Measurements from ENCODE around the gene MAP3K4.

The MAP3K4 gene

GRCh38 chr6:161074496-161075121, 83.0 kb downstream of the MAP3K4 start:
- no peak overlapping the region for H3K4me3 ChIP-seq (ENCODE audit: low read depth, low read length)
- H3K36me3 ChIP-seq (replicated peaks) = peaks cover 3% of the 10 kb centered on the region
- H3K27me3 ChIP-seq (replicated peaks) = no peaks in the 10 kb centered on the region
- TF ChIP-seq CTCF (IDR thresholded peaks at IDR 0.05; ENCODE audit: low read depth, low read length, missing control alignments) = no peak
- H3K27ac ChIP-seq = no peak overlapping the region
- no peak for DNase-seq
- in situ Hi-C loops (cut with HindIII; ENCODE audit: low pct_ligation_motif_present, low sequenced_read_pairs) = no loop called here

GRCh38 chr6:161076181-161076677, 84.7 kb downstream of the MAP3K4 start:
- H3K36me3 ChIP-seq (replicated peaks) = peaks cover 4% of the 10 kb centered on the region
- no peak for TF ChIP-seq CTCF (IDR thresholded peaks at IDR 0.05; ENCODE audit: low read depth, low read length, missing control alignments)
- no peaks in the 10 kb centered on the region for H3K27me3 ChIP-seq (replicated peaks)
- H3K4me3 ChIP-seq (ENCODE audit: low read depth, low read length) = no peak overlapping the region
- DNase-seq = peak; percentile 44
- peak overlapping the region; percentile 5 for H3K27ac ChIP-seq
- in situ Hi-C loops (cut with HindIII; ENCODE audit: low pct_ligation_motif_present, low sequenced_read_pairs) = no loop called here

GRCh38 chr6:161079566-161080262, 88.1 kb downstream of the MAP3K4 start:
- H3K36me3 ChIP-seq (replicated peaks) = peaks cover 6% of the 10 kb centered on the region
- DNase-seq = peak; percentile 84
- in situ Hi-C loops (cut with HindIII; ENCODE audit: low pct_ligation_motif_present, low sequenced_read_pairs) = no loop called here
- H3K27me3 ChIP-seq (replicated peaks) = no peaks in the 10 kb centered on the region
- no peak for TF ChIP-seq CTCF (IDR thresholded peaks at IDR 0.05; ENCODE audit: low read depth, low read length, missing control alignments)
- H3K4me3 ChIP-seq (ENCODE audit: low read depth, low read length) = no peak overlapping the region
- peak overlapping the region; percentile 26 for H3K27ac ChIP-seq

GRCh38 chr6:161080263-161080970, 88.8 kb downstream of the MAP3K4 start:
- no peak for TF ChIP-seq CTCF (IDR thresholded peaks at IDR 0.05; ENCODE audit: low read depth, low read length, missing control alignments)
- H3K27ac ChIP-seq = peak overlapping the region; percentile 26
- no peak for DNase-seq

GRCh38 chr6:161082215-161082614, 90.6 kb downstream of the MAP3K4 start:
- no peak overlapping the region for H3K27ac ChIP-seq
- no peak for DNase-seq
- in situ Hi-C loops (cut with HindIII; ENCODE audit: low pct_ligation_motif_present, low sequenced_read_pairs) = no loop called here
- H3K36me3 ChIP-seq (replicated peaks) = peaks cover 6% of the 10 kb centered on the region
- TF ChIP-seq CTCF (IDR thresholded peaks at IDR 0.05; ENCODE audit: low read depth, low read length, missing control alignments) = no peak
- H3K4me3 ChIP-seq (ENCODE audit: low read depth, low read length) = no peak overlapping the region
- H3K27me3 ChIP-seq (replicated peaks) = no peaks in the 10 kb centered on the region

More at GRCh38 chr6:161080263-161080970, 88.8 kb downstream of the MAP3K4 start:
- H3K27me3 ChIP-seq (replicated peaks) = no peaks in the 10 kb centered on the region
- in situ Hi-C loops (cut with HindIII; ENCODE audit: low pct_ligation_motif_present, low sequenced_read_pairs) = no loop called here
- no peak overlapping the region for H3K4me3 ChIP-seq (ENCODE audit: low read depth, low read length)
- peaks cover 6% of the 10 kb centered on the region for H3K36me3 ChIP-seq (replicated peaks)

Measured in brain microvascular endothelial cell (primary cell).